HepG2 (cell line): ENCODE measurements around the gene TRIM37.

Source experiments
- FOXK1 ChIP-seq: sonication (generic); formaldehyde crosslinking; IDR thresholded peaks from 2 replicates; pipeline ENCODE4 v1.4.0; 2020; ENCODE audit warnings: low read depth, missing genetic modification reagents, borderline replicate concordance
- NFRKB ChIP-seq: fragments of 450-650 bp; IDR thresholded peaks from 2 replicates; pipeline ENCODE4 v1.6.1; 2017
- POLR2A ChIP-seq, 2 experiments: IDR thresholded peaks; 2 replicates each; pipeline ENCODE4 v1.6.1; 2011; ENCODE audit warnings: low read depth in 2 of 2, low read length in 2 of 2, mild to moderate bottlenecking in 1 of 2, moderate library complexity in 1 of 2; ENCODE audit not compliant: insufficient read depth in 1 of 2
- TOE1 ChIP-seq: sonication (generic); formaldehyde crosslinking; IDR thresholded peaks from 2 replicates; pipeline ENCODE4 v1.4.0; 2020; ENCODE audit warnings: mild to moderate bottlenecking, missing genetic modification reagents
- ZZZ3 ChIP-seq: sonication (generic); formaldehyde crosslinking; IDR thresholded peaks from 2 replicates; pipeline ENCODE4 v1.4.0; 2020; ENCODE audit warnings: missing genetic modification reagents, mild to moderate bottlenecking, borderline replicate concordance
- TF ChIP-seq, protein P1 (sequence below): sonication (generic); formaldehyde crosslinking; IDR thresholded peaks from 2 replicates; pipeline ENCODE4 v1.4.0; 2020; ENCODE audit warnings: missing genetic modification reagents, low read depth, mild to moderate bottlenecking, borderline replicate concordance

DNA sequence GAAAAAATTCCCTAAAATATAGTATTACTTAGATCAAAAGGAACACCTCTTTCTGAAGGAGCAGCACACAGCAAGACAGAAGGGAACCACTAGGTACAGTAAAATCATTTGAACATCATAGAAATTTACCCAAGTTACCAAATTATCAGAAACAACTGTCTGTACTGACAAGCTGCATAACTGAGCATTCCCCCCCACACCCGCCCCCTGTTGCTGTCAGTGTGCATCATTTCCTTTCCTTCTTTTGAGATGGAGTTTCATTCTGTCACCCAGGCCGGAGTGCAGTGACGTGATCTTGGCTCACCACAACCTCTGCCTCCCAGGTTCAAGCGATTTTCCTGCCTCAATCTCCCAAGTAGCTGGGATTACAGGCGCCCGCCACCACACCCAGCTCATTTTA is 120.7 kb downstream of the TRIM37 start:
- TF ChIP-seq ZZZ3 (no peak), TOE1 (CRISPR knock-in tag) (no peak), NFRKB (no peak), FOXK1 (CRISPR knock-in tag) (no peak), POLR2A (IDR thresholded peaks at IDR 0.05; ENCODE audit: insufficient read depth in 1 of 2, low read depth in 2 of 2, low read length in 2 of 2) (no peak)
- TF ChIP-seq, protein P1, sequence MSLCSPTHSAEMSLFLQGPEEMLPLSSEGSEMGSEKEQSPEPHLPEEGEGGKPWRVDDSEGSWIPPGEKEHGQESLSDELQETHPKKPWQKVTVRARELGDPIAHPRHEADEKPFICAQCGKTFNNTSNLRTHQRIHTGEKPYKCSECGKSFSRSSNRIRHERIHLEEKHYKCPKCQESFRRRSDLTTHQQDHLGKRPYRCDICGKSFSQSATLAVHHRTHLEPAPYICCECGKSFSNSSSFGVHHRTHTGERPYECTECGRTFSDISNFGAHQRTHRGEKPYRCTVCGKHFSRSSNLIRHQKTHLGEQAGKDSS: no peak
